ENCODE results near the gene GMPR.

The GMPR gene

DNA sequence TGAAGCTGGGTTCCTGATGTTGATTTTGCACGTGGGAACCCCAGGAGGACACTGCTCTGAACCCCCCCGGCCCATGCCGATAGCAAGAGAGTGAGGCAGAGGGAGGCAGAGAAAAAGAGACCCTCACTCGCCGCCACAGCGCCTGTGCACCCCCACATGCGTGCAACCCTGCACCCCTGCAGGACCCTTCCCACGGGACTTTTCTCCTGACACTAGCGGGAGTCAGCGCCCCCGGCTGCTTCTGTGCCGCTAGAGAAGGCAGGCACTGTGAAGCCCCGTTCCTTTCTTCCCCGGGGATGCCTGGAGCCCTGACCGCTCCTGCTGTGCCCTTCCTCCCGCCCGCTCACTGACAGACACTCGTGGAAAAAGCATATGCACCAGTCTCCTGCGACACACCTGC is 67.4 kb downstream of the GMPR start:
- POLR2A ChIA-PET (ENCODE audit: low non-redundant PET) = no interaction called here
- TF ChIP-seq, protein P1, sequence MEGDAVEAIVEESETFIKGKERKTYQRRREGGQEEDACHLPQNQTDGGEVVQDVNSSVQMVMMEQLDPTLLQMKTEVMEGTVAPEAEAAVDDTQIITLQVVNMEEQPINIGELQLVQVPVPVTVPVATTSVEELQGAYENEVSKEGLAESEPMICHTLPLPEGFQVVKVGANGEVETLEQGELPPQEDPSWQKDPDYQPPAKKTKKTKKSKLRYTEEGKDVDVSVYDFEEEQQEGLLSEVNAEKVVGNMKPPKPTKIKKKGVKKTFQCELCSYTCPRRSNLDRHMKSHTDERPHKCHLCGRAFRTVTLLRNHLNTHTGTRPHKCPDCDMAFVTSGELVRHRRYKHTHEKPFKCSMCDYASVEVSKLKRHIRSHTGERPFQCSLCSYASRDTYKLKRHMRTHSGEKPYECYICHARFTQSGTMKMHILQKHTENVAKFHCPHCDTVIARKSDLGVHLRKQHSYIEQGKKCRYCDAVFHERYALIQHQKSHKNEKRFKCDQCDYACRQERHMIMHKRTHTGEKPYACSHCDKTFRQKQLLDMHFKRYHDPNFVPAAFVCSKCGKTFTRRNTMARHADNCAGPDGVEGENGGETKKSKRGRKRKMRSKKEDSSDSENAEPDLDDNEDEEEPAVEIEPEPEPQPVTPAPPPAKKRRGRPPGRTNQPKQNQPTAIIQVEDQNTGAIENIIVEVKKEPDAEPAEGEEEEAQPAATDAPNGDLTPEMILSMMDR (conservative IDR thresholded peaks at IDR 0.05; ENCODE audit: low read depth) = no peak

DNA sequence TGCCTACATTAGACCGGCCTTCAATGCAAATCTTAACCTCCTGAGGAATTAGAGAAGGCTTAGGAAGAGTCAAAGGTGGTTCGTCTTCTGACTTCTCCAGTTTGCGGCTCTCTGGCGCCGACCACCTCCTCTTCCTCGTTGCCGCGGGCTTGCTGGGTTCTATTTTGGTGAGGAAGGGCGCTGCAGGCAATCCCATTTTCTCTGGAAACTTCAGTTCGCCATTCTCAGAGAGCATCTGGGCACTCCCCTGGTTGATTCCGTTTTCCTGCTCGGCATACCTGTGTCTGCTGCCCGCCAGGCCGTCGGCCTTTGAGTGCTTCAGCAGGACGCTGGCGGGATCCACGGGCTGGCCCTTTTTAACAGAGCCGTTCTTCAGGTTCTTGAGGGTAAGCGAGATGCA is 67.9 kb downstream of the GMPR start:
- ChIA-PET POLR2A (ENCODE audit: low non-redundant PET) (no interaction called here), CTCF (no interaction called here)
- H3K27ac ChIP-seq = no peak overlapping the region
- DNase-seq (ENCODE audit: low spot score) = no peak
- TF ChIP-seq, protein P1 (conservative IDR thresholded peaks at IDR 0.05; ENCODE audit: low read depth) = no peak

More for the DNA sequence above, 67.4 kb downstream of the GMPR start:
- no peak for DNase-seq (ENCODE audit: low spot score)
- no peak overlapping the region for H3K27ac ChIP-seq
- CTCF ChIA-PET = no interaction called here

DNA sequence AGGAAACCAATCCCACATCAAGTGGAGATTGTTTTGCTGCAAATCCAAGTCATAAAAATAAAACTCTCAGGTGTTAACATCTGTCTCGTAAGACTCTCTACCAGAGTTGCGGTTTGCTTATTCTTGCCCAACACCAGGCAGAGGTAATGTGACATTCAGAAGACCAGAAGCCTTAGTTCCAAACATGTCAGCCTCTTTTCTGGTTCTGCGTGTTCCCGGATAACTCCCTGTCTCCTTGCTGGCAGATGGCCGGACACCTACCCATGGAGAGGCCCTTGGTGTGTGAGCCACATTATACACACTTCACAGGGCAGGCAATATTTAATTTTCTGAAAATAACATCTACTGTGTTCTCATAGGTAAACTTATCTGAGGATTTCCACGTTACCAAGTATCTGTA is 73.4 kb downstream of the GMPR start:
- CTCF ChIA-PET = no interaction called here
- POLR2A ChIA-PET (ENCODE audit: low non-redundant PET) = no interaction called here
- no peak for DNase-seq (ENCODE audit: low spot score)
- TF ChIP-seq, protein P1 (conservative IDR thresholded peaks at IDR 0.05; ENCODE audit: low read depth) = no peak
- H3K27ac ChIP-seq = no peak overlapping the region

DNA sequence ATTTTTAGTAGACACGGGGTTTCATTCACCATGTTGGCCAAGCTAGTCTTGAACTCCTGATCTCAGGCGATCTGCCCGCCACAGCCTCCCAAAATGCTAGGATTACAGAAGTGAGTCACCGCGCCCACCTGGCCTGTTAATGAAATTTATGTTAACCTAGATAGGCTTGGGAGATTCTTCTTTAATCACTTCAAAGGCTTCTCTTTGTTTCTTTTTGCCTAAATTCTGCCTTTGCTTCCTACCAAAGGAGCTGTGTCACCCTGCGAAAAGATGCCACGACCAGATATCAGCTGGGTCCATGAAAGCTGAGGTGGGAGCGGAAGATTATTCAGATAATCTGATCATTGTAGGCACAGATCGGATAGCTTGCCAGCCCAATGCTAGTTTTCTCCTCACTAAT is 75.3 kb downstream of the GMPR start:
- CTCF ChIA-PET = no interaction called here
- no peak overlapping the region for H3K27ac ChIP-seq
- no peak for DNase-seq (ENCODE audit: low spot score)
- POLR2A ChIA-PET (ENCODE audit: low non-redundant PET) = no interaction called here
- TF ChIP-seq, protein P1 (conservative IDR thresholded peaks at IDR 0.05; ENCODE audit: low read depth) = no peak

DNA sequence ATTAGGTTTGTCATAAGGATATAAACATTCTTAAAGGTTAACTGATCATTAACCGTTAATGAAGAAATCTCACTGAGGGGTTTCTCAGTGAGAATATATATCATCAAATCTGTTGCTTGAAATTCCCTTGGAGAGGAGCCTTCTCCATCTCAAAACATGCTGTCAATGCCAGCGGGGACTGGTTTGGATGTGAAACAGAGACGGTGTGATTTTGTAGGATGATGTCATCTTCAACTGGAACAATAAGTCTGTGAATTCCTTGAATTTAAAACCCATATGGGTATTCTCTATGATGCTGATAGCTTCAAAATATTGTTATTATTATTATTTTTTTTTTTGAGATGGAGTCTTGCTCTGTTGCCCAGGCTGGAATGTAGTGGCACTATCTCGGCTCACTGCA is 75.9 kb downstream of the GMPR start:
- no peak overlapping the region for H3K27ac ChIP-seq
- TF ChIP-seq, protein P1 (conservative IDR thresholded peaks at IDR 0.05; ENCODE audit: low read depth) = no peak
- ChIA-PET POLR2A (ENCODE audit: low non-redundant PET) (no interaction called here), CTCF (no interaction called here)
- no peak for DNase-seq (ENCODE audit: low spot score)

DNA sequence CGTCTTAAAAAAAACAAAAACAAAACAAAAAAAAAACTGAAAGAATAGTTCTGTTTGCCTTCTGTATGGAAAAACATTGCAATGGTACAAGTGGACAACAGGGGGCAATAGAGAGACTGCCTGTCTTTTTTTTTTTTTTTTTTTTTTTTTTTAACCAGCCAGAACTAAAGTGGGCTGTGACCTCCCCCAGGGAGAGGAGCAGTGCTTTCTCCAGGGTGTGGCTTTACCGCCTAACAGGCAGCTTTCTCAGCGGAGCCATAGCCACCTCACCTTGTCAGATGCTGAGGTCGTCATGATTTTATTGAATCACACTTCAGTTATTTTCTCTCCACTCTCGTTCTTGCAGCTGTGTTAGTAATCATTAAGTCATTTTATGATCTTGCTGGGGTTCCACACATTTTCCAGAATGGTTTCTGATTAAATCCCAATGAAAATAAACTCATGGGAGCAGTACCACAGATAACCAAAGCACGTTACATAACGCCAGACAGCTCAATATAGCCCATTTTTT is 78.4 kb downstream of the GMPR start:
- ChIA-PET POLR2A (ENCODE audit: low non-redundant PET) (no interaction called here), CTCF (interaction anchor here (0.6 to 1.1 kb wide), 7 partner anchors 8 to 650 kb away, joined by 3 to 7 read pairs (median 4); no protein-coding TSS in a partner anchor)
- TF ChIP-seq, protein P1 (conservative IDR thresholded peaks at IDR 0.05; ENCODE audit: low read depth) = peak; percentile 63
- no peak overlapping the region for H3K27ac ChIP-seq
- peak; percentile 44 for DNase-seq (ENCODE audit: low spot score)

DNA sequence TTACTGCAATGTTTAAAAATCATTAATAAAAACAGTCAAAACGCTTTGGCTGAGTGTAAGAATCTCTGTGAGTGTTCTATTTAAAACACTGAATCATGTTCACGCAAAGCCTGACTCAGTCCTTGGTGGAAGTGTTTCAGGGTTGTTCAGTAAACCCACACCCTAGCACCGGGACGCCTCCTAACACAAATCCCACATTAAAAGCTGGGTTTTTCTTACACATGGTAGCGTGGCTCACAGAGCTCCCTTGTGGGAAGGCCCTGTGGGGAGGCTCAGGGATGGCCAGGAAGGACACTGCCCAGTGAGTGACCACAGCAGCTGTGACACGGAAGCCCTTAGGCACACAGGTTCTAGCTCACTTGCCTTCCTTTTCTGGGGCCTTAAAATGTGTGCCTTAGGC is 80.2 kb downstream of the GMPR start:
- ChIA-PET CTCF (no interaction called here), POLR2A (ENCODE audit: low non-redundant PET) (no interaction called here)
- H3K27ac ChIP-seq = no peak overlapping the region
- peak; percentile 17 for DNase-seq (ENCODE audit: low spot score)
- TF ChIP-seq, protein P1 (conservative IDR thresholded peaks at IDR 0.05; ENCODE audit: low read depth) = no peak

Measured in RWPE1 (cell line).